Type B pancreatic cell (in vitro differentiated cells): ENCODE measurements around the gene ZNF655. TPM values are rescaled to one million over a fixed set of nuclear protein-coding genes. Genes with fewer than 3 reads are reported as not detected.

ENCODE experiments used
- DNase-seq: peaks from one replicate; pipeline ENCODE4 v3.0.0; 2021; ENCODE audit warnings: mixed read lengths; ENCODE audit not compliant: unreplicated experiment; ENCODE audit errors: extremely low spot score
- H3K27ac Mint-ChIP-seq: 2 replicates; pipeline ENCODE4 v1.8.0; 2021; ENCODE audit warnings: mild to moderate bottlenecking, mixed read lengths
- H3K27me3 Mint-ChIP-seq: 2 replicates; pipeline ENCODE4 v1.8.0; 2021; ENCODE audit warnings: mixed read lengths
- H3K36me3 Mint-ChIP-seq: 2 replicates; pipeline ENCODE4 v1.8.0; 2021; ENCODE audit warnings: mixed read lengths
- H3K4me1 Mint-ChIP-seq: one replicate; pipeline ENCODE4 v1.8.0; 2021; ENCODE audit warnings: mixed read lengths; ENCODE audit not compliant: unreplicated experiment
- H3K4me3 Mint-ChIP-seq: 2 replicates; pipeline ENCODE4 v1.8.0; 2021; ENCODE audit warnings: mild to moderate bottlenecking, mixed read lengths
- H3K9me3 Mint-ChIP-seq: 2 replicates; pipeline ENCODE4 v1.8.0; 2021; ENCODE audit warnings: mixed read lengths
- CTCF ChIP-seq: fragments of 200-600 bp; sonication (generic); conservative IDR thresholded peaks from 2 replicates; pipeline ENCODE4 v1.5.0; 2021; ENCODE audit warnings: antibody characterized with exemption, mild to moderate bottlenecking
- total RNA-seq: library from RNA; stranded (reverse); gene quantifications from 2 replicates; pipeline ENCODE4 v1.2.1, GENCODE V29; 2021; ENCODE audit warnings: low replicate concordance

Gene ZNF655
- total RNA-seq, 1 donor from 2014 or later: 69.2 TPM

GRCh38 chr7:99531354-99531765 is 27.1 kb upstream of the ZNF655 start:
- TF ChIP-seq CTCF: no peak
- H3K27ac Mint-ChIP-seq: no peak overlapping the region
- no peak overlapping the region for H3K4me3 Mint-ChIP-seq
- no peaks in the 10 kb centered on the region for H3K4me1 Mint-ChIP-seq
- no peak for DNase-seq
- H3K27me3 Mint-ChIP-seq: no peaks in the 10 kb centered on the region
- peaks cover 73% of the 10 kb centered on the region for H3K36me3 Mint-ChIP-seq
- peaks cover 5% of the 10 kb centered on the region for H3K9me3 Mint-ChIP-seq

- Mint-ChIP-seq H3K4me3 (no peak overlapping the region), H3K36me3 (peaks cover 41% of the 10 kb centered on the region), H3K27ac (no peak overlapping the region), H3K27me3 (no peaks in the 10 kb centered on the region), H3K9me3 (peaks cover 5% of the 10 kb centered on the region), H3K4me1 (no peaks in the 10 kb centered on the region)
- TF ChIP-seq CTCF: no peak
- DNase-seq: no peak
Measured at GRCh38 chr7:99535667-99536066, 22.8 kb upstream of the ZNF655 start.

- no peak overlapping the region for H3K27ac Mint-ChIP-seq
- H3K4me3 Mint-ChIP-seq: no peak overlapping the region
- no peaks in the 10 kb centered on the region for H3K4me1 Mint-ChIP-seq
- no peak for DNase-seq
- H3K9me3 Mint-ChIP-seq: peaks cover 5% of the 10 kb centered on the region
- no peak for TF ChIP-seq CTCF
- H3K27me3 Mint-ChIP-seq: no peaks in the 10 kb centered on the region
- peaks cover 19% of the 10 kb centered on the region for H3K36me3 Mint-ChIP-seq
Measured at GRCh38 chr7:99539213-99539811, 19.1 kb upstream of the ZNF655 start.

GRCh38 chr7:99540542-99540941 is 17.9 kb upstream of the ZNF655 start:
- TF ChIP-seq CTCF: no peak
- Mint-ChIP-seq H3K27me3 (no peaks in the 10 kb centered on the region), H3K4me1 (no peaks in the 10 kb centered on the region), H3K9me3 (peaks cover 5% of the 10 kb centered on the region), H3K4me3 (no peak overlapping the region), H3K36me3 (peaks cover 20% of the 10 kb centered on the region), H3K27ac (no peak overlapping the region)
- DNase-seq: no peak

GRCh38 chr7:99541212-99541611 is 17.2 kb upstream of the ZNF655 start:
- Mint-ChIP-seq H3K9me3 (peaks cover 5% of the 10 kb centered on the region), H3K27ac (no peak overlapping the region)
- no peak for TF ChIP-seq CTCF

More at GRCh38 chr7:99541212-99541611, 17.2 kb upstream of the ZNF655 start:
- Mint-ChIP-seq H3K4me1 (no peaks in the 10 kb centered on the region), H3K36me3 (peaks cover 20% of the 10 kb centered on the region), H3K27me3 (no peaks in the 10 kb centered on the region), H3K4me3 (no peak overlapping the region)
- no peak for DNase-seq
